Muscle layer of duodenum (tissue), 2 donors: Measurements from ENCODE around the gene PFKP.
"Not testable (repeated sequence)": the region's sequence is repeated elsewhere in the genome, so short reads cannot be mapped to it uniquely, and the experiment has no call there.

ENCODE experiments used
- H3K27ac ChIP-seq: one replicate; pipeline ENCODE4 v1.7.0; 2013; ENCODE audit warnings: mild to moderate bottlenecking, low read length
- H3K27me3 ChIP-seq: one replicate; pipeline ENCODE4 v1.7.0; 2013; ENCODE audit warnings: low read depth, mild to moderate bottlenecking, control low read depth, low read length
- H3K36me3 ChIP-seq, 2 donors: one replicate each; pipeline ENCODE4 v1.7.0; 2013; ENCODE audit warnings: low read length in 2 of 2, control low read depth in 1 of 2, mild to moderate bottlenecking in 1 of 2; ENCODE audit not compliant: insufficient read depth in 2 of 2, control insufficient read depth in 1 of 2
- H3K4me1 ChIP-seq, 2 donors: one replicate each; pipeline ENCODE4 v1.7.0; 2013; ENCODE audit warnings: low read length in 2 of 2, mild to moderate bottlenecking in 2 of 2, control low read depth in 1 of 2, moderate library complexity in 1 of 2; ENCODE audit not compliant: insufficient read depth in 2 of 2, control insufficient read depth in 1 of 2
- H3K4me3 ChIP-seq, 2 donors: one replicate each; pipeline ENCODE4 v1.7.0; 2013; ENCODE audit warnings: low read length in 2 of 2, low read depth in 1 of 2, mild to moderate bottlenecking in 1 of 2
- H3K9me3 ChIP-seq, 2 donors: one replicate each; pipeline ENCODE4 v1.7.0; 2013; ENCODE audit warnings: low read length in 2 of 2, control low read depth in 1 of 2, mild to moderate bottlenecking in 1 of 2; ENCODE audit not compliant: control insufficient read depth in 1 of 2
- donor health status: healthy.

The PFKP gene

DNA sequence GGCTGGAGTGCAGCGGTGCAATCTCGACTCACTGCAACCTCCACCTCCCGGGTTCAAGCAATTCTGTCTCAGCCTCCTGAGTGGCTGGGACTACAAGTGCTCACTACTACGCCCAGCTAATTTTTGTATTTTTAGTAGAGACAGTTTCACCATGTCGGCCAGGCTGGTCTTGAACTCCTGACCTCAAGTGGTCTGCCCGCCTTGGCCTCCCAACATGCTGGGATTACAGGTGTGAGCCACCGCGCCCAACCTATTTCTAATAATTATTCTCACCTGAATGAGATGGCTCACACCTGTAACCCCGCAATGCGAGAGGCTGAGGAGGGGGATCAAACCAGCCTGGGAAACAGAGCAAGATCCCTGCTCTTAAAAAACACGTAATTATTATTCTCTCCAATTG lies 104.1 kb downstream of the PFKP start:
- not testable (repeated sequence) for H3K27me3 ChIP-seq, H3K9me3 ChIP-seq
- Histone ChIP-seq H3K27ac (peak overlapping the region; percentile 87), H3K4me1 (peaks cover 0 to 12% of the 10 kb centered on the region in 2 donors), H3K36me3 (peaks cover 23 to 34% of the 10 kb centered on the region in 2 donors), H3K4me3 (peak overlapping the region; percentile 75 to 84)

DNA sequence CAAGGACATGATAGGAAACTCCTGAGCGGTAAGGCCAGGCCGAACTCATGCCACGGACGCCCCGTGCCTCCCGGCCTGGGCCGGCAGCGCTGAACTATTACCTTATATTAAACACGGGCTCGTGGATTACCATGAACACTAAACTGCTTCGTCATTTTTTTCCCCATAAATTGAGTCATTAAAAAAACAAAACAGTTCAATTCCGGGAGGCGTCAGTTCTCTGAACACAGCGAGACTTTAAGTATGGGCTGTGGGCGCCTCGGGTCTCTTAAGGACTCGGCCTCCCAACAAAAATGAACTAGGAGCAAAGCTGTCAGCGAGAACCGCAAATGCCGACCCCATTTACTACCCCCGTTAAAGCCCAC lies 104.7 kb downstream of the PFKP start:
- Histone ChIP-seq H3K4me1 (peaks cover 0 to 12% of the 10 kb centered on the region in 2 donors), H3K9me3 (no peaks in the 10 kb centered on the region), H3K27me3 (no peaks in the 10 kb centered on the region), H3K36me3 (peaks cover 18 to 28% of the 10 kb centered on the region in 2 donors), H3K4me3 (peak overlapping the region; percentile 75 to 84), H3K27ac (peak overlapping the region; percentile 87)

DNA sequence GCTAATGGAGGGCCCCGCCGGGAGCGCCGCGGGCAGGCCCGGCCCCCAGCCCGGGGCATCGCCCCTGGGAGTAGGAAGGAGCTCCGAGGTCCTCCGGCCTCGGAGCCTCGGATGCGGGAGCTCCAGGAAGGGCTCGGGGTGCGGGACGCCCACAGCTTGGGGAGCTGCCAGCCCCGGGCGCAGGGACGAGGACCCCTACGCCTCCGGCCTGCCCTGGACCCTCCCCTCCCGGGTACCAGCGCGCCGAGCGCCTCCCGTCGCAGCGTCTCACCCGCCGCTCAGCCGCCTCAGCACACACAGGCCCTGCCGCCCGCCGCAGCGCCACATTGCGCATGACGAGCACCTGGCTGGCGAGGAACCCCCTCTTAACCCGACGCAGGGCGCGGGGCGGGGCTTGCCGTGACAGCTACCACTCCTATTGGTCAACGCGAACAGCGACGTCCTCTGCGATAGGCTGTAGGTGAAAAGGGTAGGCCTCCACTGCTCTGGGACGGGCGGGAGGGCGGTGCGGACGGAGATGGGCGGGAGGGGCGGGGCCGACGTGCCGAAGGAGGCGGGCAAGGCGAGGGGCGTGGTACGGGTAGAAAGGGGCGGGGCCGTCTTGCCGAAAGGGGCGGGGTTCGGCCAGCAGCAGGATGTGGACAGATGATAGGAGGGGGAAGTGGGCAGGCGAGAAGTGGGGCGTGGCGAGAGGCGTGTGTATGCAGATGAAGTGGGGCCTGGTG lies 105.3 kb downstream of the PFKP start, which contains the start of gene PITRM1:
TSS of gene PITRM1 (minus strand) at position 337 of the 725 bp plus-strand sequence. CDS start at position 327, 10 bp downstream.
- Histone ChIP-seq H3K27me3 (no peaks in the 10 kb centered on the region), H3K36me3 (peaks cover 15 to 22% of the 10 kb centered on the region in 2 donors), H3K4me3 (peak within 1 kb of the TSS; percentile 75 to 84), H3K27ac (peak within 1 kb of the TSS; percentile 87), H3K4me1 (peaks cover 0 to 12% of the 10 kb centered on the region in 2 donors), H3K9me3 (no peaks in the 10 kb centered on the region)

DNA sequence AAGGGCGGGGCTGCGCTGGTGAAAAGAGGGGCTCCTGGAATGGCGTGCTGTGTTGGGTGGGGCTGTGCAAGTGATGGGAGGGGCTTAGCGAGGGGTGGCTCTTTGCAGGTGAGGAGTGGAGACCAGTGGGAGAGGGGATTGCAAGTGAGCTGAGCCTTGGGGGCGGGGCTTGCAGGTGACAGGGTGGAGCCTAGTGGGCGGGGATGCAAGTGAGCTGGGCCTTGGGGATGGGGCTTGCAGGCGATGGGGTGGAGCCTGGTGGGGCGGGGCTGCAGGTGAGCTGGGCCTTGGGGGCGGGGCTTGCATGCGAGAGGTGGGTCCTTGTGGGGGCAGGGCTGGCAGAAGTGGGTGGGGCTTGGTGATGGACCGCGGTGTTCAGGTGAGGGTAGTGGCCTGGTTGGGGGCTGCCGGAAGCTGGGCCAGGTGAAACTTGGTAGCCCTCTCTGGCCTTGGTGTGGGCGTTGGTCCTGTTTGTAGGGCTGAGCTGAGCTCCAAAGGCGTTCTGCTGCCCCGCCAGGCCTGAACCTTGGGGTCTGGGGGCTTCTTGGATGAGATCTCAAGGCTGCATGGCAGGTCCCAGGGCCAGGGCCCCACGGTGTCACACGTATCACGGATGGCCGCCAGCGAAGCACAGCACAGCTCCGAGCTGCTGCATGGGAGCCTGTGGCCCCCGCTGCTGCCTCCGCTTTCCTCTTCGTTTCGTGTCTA lies 106.0 kb downstream of the PFKP start:
- Histone ChIP-seq H3K27ac (no peak overlapping the region), H3K36me3 (peaks cover 10 to 16% of the 10 kb centered on the region in 2 donors), H3K9me3 (no peaks in the 10 kb centered on the region), H3K27me3 (no peaks in the 10 kb centered on the region), H3K4me3 (peak overlapping the region; percentile 44 to 66), H3K4me1 (peaks cover 0 to 12% of the 10 kb centered on the region in 2 donors)

DNA sequence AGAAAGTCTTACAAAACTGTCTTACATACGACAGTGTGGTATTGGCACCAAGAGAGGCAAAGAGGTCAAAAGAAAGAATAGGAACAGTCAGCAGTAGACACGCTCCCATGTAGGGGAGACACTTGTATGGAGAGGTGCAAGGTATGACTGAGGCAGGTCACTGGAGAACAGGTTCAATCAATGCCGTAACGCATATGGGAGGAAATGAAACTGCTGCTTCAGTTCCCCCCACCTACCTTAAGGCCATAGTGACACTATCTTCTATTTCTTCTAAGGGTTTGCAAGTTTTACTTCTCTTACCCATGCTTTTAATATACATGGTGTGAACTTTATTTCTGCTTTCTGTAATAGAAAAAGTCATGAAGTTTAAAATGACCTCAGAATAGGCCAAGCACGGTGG lies 110.7 kb downstream of the PFKP start:
- no peaks in the 10 kb centered on the region for H3K36me3 ChIP-seq
- no peak overlapping the region for H3K4me3 ChIP-seq
- no peaks in the 10 kb centered on the region for H3K27me3 ChIP-seq
- H3K27ac ChIP-seq = no peak overlapping the region
- H3K9me3 ChIP-seq = no peaks in the 10 kb centered on the region
- peaks cover 0 to 5% of the 10 kb centered on the region in 2 donors for H3K4me1 ChIP-seq

DNA sequence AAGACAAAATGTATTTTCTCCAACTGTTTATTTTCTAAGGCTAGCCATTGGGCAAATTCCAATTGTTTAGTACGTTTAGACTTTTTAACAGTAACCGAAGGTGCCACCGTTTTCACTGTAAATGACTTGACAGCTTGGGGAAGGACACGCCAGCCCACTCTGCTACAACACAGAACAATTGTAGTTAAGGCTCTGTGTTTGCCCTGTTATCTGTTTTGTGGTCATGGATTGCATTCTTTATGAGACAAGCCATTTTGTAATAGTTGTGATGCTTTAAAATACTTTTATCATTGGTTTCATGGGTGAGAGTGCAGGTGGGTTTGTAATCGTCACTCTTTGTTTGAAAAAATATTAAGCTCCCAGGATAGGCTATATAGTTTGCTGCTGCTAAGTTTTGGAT lies 111.8 kb downstream of the PFKP start:
- no peaks in the 10 kb centered on the region for H3K4me1 ChIP-seq
- H3K9me3 ChIP-seq = no peaks in the 10 kb centered on the region
- H3K27me3 ChIP-seq = no peaks in the 10 kb centered on the region
- no peaks in the 10 kb centered on the region for H3K36me3 ChIP-seq
- no peak overlapping the region for H3K27ac ChIP-seq
- no peak overlapping the region for H3K4me3 ChIP-seq

DNA sequence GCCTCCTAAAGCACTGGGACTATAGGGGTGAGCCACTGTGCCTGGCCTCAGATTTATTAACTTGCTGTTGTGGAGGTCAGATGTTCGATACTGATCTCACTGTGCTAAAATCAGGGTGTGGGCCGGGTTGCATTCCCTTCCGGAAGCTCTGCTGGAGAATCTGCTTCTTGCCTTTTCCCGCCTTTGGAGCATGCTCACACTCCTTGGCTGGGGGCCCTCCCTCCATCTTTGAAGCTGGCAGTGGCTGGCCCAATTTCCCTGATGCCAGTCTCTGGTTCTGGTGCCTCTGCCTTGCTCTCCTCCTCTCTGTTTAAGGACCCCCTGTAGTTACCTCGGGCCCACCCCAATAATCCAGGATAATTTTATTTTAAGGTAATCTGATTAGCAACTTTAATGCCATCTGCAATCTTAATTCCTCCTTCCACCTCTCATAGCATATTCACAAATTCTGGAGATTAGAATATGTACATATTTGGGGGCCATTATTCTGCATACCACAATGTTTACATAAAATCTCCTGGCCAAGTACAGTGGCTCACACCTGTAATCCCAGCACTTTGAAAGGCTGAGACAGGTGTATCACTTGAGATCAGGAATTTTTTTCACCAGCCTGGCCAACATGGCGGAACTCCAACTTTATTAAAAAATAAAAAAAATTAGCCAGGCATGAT lies 113.1 kb downstream of the PFKP start:
- Histone ChIP-seq H3K36me3 (no peaks in the 10 kb centered on the region), H3K4me1 (no peaks in the 10 kb centered on the region), H3K27me3 (no peaks in the 10 kb centered on the region), H3K4me3 (no peak overlapping the region), H3K9me3 (no peaks in the 10 kb centered on the region), H3K27ac (no peak overlapping the region)

GRCh38 chr10:3185386-3185785 lies 118.0 kb downstream of the PFKP start:
- Histone ChIP-seq H3K4me3 (no peak overlapping the region), H3K9me3 (no peaks in the 10 kb centered on the region), H3K27ac (no peak overlapping the region), H3K4me1 (no peaks in the 10 kb centered on the region), H3K27me3 (no peaks in the 10 kb centered on the region), H3K36me3 (no peaks in the 10 kb centered on the region)

GRCh38 chr10:3186368-3186767 lies 119.0 kb downstream of the PFKP start:
- Histone ChIP-seq H3K4me1 (no peaks in the 10 kb centered on the region), H3K9me3 (no peaks in the 10 kb centered on the region), H3K4me3 (no peak overlapping the region), H3K27me3 (no peaks in the 10 kb centered on the region), H3K36me3 (no peaks in the 10 kb centered on the region), H3K27ac (no peak overlapping the region)
